Frontal cortex (tissue), 4 donors: Measurements from ENCODE around the gene SND1. TPM values are rescaled to one million over a fixed set of nuclear protein-coding genes. Genes with fewer than 3 reads are reported as not detected.

Experiments
- DNase-seq, 2 donors: peaks; one replicate each; pipeline ENCODE4 v3.0.0; 2012; ENCODE audit warnings: low spot score in 2 of 2
- FAIRE-seq: peaks from 2 replicates; lab custom pipeline; 2012; peaks lifted over from hg19 to GRCh38; lab: Jason Lieb, UNC
- total RNA-seq: library from RNA; depleted of rRNA; stranded (reverse); fragments of >200 nt; gene quantifications from one replicate; pipeline ENCODE4 v1.2.3, GENCODE V29; 2014
- donor health status: control.
- donor health status: control.
- donor health status: control.

SND1 gene
- total RNA-seq, 1 donor from 2014 or later: 56.3 TPM

GRCh38 chr7:127715272-127715671, 63.3 kb downstream of the SND1 start:
- no peak for FAIRE-seq
- DNase-seq: no peak

DNA sequence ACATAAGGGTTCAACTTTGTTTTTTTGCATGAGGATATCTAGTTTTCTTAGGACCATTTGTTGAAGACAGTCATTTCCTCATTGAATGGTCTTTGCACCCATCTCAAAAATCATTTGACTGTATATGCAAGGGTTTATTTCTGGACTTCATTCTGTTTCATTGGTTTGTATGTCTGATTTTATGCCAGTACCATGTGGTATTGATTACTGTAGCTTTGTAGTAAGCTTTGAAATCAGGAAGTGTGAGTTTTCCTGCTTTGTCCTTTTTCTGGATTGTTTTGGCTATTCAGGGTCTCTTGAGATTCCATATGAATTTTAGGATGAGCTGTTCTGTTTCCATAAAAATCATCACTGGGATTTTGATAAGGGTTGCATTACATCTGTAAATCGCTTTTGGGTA, 63.9 kb downstream of the SND1 start:
- no peak for DNase-seq
- FAIRE-seq: no peak

DNA sequence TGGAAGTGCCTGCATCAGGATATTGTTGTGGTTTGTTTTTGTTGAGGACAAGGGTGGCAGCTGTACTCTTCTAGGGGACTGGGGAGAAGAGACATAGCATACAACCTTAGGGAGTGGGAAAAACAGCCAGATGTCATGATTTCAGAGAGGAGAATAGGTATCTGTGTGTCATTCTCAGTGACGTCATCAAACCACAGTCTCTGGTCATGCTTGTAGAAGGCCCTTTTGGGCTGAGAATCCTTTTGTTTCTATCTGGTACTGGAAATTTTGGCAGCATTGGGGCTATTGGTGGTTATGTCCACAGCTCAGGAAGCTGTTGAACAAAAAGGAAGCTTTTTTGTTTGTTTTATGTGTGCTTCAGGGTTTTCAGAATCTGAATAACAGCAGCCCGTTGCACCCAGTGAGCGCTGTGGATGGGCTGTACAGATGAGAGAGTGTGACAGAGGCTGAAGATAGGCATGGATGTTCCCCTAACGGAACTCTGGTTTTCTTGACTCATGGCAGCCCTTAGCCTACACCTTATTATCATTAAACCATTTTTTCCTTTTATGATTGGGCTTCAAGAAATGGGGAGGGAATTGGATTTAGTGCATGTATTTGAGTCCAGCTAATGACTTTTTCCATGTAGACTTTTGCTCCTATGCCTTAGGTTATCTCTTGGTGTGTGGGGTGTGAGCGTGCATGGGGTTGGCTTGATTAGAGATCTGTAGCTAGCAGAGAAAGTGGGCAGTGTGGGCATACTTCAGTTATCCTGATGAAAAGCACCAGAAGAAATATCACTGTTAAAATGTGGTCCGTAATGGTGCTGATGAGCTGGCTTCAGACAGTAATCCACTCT, 65.7 kb downstream of the SND1 start:
- DNase-seq (no peak), FAIRE-seq (no peak)

GRCh38 chr7:127718340-127718679, 66.3 kb downstream of the SND1 start:
- DNase-seq: no peak
- FAIRE-seq: no peak

DNA sequence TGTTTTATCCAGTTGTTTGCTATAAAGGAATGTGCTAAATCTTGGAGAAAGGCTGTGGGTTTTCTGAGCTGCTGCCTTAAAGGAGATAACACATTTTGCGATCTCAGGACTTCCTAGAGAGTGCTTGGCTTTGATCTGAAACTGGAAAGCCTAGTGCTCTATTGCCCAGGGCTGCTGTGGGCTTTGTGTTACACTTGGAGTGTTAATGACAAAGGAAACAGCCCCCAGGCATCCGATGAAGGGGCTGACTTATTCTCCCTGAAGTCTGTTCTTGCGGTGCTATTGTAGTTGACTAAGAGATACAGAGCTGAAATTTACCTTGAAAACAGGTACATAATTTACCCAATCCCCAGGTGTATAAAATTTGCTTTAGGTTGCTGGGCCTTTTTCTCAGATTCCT, 74.5 kb downstream of the SND1 start:
- no peak for FAIRE-seq
- no peak for DNase-seq

GRCh38 chr7:127730658-127731276, 78.8 kb downstream of the SND1 start:
- DNase-seq: no peak
- FAIRE-seq: no peak

GRCh38 chr7:127731431-127732080, 79.6 kb downstream of the SND1 start:
- FAIRE-seq: no peak
- no peak for DNase-seq

- DNase-seq (no peak), FAIRE-seq (no peak)
Observed at GRCh38 chr7:127732306-127732705, 80.3 kb downstream of the SND1 start.

- FAIRE-seq (no peak), DNase-seq (no peak)
Observed at GRCh38 chr7:127733986-127734385, 82.0 kb downstream of the SND1 start.

DNA sequence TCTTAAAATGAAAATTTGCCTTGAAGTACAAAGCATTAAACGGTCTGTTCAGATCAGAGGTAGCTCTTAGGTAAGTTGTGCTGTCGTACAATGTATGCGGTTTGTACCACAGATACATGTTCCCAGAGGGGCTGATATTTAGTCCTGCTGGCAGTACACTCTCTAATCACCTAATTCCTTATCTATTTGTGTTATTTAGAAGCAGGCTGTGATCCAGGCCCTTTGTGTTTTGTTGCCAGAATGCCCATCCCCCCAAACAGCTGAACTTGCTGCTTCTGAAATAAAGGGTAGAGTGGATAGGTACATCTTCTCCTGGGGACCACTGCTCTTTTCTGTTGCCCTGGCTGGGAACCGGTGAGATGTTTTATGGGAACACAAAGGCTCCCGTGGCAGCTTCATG, 84.5 kb downstream of the SND1 start:
- DNase-seq: no peak
- FAIRE-seq: no peak

DNA sequence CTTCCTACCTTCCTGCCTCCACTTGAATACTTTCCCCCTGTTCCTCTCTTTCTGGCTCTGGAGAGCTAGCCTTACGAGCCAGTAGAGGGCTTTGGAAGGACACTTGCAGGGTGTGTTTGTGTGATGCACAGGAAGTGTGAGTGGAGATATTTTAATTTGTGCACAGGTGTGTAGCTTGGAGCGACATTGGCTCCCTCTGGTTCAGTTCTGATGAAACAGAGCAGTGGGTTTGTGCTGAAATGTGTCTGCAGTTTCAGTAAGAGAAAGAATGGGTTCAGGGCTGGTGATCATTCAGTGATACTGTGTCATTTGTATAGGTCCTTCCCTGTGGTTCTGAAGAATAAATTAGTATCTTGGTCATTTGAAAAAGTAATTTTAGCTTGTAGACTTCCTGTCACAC, 86.9 kb downstream of the SND1 start:
- FAIRE-seq (no peak), DNase-seq (no peak)

DNA sequence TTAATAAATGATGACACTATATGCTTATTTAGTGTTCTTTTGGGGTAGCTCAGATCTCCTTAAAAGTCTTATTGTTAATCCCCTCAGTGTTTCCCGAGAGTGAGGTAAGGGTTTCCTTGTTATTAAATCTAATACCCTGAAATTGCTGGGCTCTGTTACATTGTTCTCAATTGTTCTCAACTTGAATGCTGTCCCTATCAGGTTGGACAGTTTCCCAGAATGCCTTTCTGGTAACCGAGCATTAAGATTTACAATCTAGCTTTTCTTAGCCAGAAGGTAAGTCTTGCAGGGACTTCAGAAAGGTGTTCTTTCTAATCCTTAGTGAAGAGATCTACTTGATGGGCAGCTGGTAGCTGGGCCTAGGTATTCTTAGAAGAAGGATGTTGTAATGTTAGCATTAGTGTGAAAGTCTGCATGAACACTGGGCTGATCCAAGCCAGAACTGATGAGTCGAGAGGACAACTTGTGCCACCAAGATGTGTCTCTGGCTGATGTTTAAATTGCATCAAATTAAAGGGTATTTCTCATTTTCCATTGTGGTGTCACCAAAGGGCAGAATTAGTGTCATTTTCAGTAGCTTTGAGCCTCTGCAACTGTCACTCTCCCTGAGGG, 89.9 kb downstream of the SND1 start:
- FAIRE-seq (no peak), DNase-seq (no peak)

DNA sequence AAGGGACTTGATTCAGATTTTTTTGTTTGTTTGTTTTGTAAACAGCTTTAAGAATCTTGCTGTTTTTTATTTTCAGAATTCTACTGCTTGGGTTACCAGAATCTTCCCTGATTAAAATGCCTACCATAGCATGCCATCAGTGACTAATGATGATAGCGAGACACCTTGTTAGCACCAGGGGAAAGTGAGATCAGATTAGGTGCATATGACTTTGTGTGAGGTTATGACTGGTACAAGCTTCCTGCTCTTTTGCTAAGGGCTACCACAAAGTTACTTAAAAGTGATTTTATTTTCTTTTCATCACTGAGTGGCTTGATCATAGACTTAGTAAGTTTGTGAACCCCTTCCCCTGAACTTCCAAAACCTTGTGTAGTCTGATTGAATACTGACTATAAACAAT, 93.5 kb downstream of the SND1 start:
- DNase-seq: no peak
- FAIRE-seq: no peak

GRCh38 chr7:127751062-127751461, 99.1 kb downstream of the SND1 start:
- no peak for FAIRE-seq
- DNase-seq: no peak

DNA sequence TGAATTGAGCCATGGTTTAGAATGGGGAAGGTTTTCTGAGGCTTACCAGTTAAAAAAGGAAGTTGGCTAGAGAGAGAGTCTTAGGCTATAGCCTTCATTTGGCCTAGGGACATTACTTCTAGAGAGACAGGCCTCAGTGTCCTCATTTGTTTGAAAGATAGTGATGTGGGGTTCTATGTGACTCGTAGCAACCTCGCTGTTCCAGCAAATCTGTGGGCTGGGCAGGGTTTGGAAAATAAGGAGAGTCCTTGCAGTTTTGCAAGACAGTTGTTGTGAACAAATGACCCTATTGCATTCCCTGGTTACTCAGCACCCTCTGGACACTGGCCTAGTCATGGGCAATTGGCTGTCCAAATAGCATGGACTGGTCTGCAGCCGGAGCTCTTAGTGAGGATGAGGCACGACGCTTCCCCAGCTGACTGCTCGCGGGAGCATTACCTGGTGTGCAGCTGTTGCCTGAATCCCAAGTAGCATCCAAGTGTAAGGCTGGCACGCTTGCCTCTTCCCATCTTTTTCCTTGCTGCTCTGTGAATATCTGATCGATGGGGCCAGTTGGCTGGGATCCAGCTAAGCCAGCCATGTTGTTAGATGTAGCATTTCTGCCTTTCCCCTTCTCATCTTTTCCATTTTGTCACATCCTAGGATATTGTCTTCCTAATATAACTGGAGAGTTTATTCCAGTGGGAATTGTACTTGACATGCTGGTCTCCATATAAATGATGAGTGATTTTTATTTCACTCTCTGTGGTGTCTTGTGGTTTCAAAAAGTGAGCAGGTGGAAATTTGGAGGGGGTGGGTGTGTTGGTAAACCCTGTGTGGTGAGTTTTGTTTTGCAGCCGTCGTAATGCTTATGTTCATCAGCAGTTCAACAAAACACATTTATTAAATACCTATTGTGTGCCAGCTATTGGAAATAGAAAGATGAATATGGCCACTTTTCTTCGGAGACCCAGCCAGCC, 99.8 kb downstream of the SND1 start:
- FAIRE-seq (no peak), DNase-seq (no peak)

DNA sequence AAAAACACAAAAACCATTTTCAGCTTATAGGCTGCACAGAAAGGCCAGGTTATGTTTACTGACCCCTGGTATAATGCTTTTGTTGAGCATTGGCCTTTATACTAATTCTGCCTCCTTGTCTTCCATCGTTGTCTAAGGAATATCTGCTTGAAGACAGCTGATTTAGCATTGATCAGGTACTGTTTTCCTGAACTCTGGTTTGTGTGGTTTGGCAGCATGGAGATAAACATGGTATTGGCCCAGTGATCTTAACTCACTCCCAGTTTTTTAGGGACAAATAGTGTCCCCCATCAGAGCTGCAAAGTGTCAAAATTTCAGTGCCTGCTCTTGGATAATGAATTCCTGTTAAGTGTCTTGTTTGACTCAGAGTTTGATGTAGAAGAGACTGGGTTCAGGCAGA, 100.8 kb downstream of the SND1 start:
- no peak for DNase-seq
- FAIRE-seq: no peak

- FAIRE-seq (no peak), DNase-seq (no peak)
Observed at GRCh38 chr7:127754457-127754856, 102.5 kb downstream of the SND1 start.

DNA sequence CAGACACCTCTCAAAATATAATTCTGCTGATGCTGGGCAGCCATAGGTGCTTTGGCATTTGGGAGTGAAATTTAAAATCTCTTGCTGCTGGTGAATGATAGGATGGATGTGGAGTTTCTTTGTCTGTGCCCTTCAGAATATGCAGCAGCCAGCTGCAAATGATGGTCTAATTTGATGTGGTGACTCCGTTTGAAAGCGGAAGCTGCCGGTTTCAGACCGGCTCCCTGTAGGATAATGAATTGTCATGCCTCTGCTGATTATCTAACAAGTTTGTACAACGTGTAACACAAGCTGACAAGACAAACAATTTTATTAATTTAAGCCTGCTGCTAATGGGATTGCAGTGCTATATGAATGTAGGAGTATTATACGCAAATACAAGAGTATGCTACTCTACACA, 103.5 kb downstream of the SND1 start:
- FAIRE-seq (no peak), DNase-seq (no peak)

GRCh38 chr7:127755965-127756364, 104.0 kb downstream of the SND1 start:
- DNase-seq: no peak
- no peak for FAIRE-seq

GRCh38 chr7:127758105-127758504, 106.1 kb downstream of the SND1 start:
- DNase-seq: no peak

More at GRCh38 chr7:127758105-127758504, 106.1 kb downstream of the SND1 start:
- FAIRE-seq: no peak
